Activated CD4-positive, alpha-beta T cell treated with anti-CD3 and anti-CD28 coated beads for 36 hours (primary cell): ENCODE data around the gene SSNA1. TPM values are rescaled to one million over a fixed set of nuclear protein-coding genes. Genes with fewer than 3 reads are reported as not detected.
A peak's percentile ranks its signal among the peaks of the same experiment; 100 is the strongest.

Source experiments
- ATAC-seq: fragments of 200-7000 bp; cut with Tn5 transposase; one replicate; pipeline ENCODE4 v1.10.0; 2021; ENCODE audit warnings: mild to moderate bottlenecking, moderate library complexity
- CTCF ChIA-PET: fragments of 350-600 bp; sonication (Branson Sonifier 250); formaldehyde crosslinking; loops from one replicate; lab custom pipeline; 2021; ENCODE audit warnings: antibody characterized with exemption; lab: Charles Lee
- POLR2A ChIA-PET: fragments of 350-600 bp; sonication (Branson Sonifier 250); formaldehyde crosslinking; loops from one replicate; lab custom pipeline; 2021; ENCODE audit warnings: antibody characterized with exemption, inconsistent platforms; lab: Charles Lee
- DNase-seq: peaks from one replicate; pipeline ENCODE4 v3.0.0-alpha.2; 2020
- H3K27ac Mint-ChIP-seq: one replicate; pipeline ENCODE4 v1.8.0; 2021; ENCODE audit warnings: mixed read lengths
- H3K27me3 Mint-ChIP-seq: one replicate; pipeline ENCODE4 v1.8.0; 2021; ENCODE audit warnings: mixed read lengths
- H3K36me3 Mint-ChIP-seq: one replicate; pipeline ENCODE4 v1.8.0; 2021; ENCODE audit warnings: low read depth, mixed read lengths
- H3K4me1 Mint-ChIP-seq: one replicate; pipeline ENCODE4 v1.8.0; 2021; ENCODE audit warnings: mixed read lengths
- H3K4me3 Mint-ChIP-seq: one replicate; pipeline ENCODE4 v1.8.0; 2021; ENCODE audit warnings: mild to moderate bottlenecking, moderate library complexity, mixed read lengths
- H3K9me3 Mint-ChIP-seq: one replicate; pipeline ENCODE4 v1.8.0; 2021; ENCODE audit warnings: low read depth, mixed read lengths
- intact Hi-C, 2 experiments: fragments of 100-400 bp; cut with DNase I in 1 of 2; cut with micrococcal nuclease in 1 of 2; formaldehyde crosslinking; loops; one replicate each; pipeline versions ENCODE4 v1.14.2 to v1.15.1; 2022 to 2024; cut with DNase I, micrococcal nuclease
- total RNA-seq, 2 experiments: library from RNA; stranded (reverse); gene quantifications; one replicate each; pipeline ENCODE4 v1.2.3, GENCODE V29; 2021

SSNA1 gene
- total RNA-seq, 2 experiments from 2014 or later: 53.6 to 58.6 TPM

- Mint-ChIP-seq H3K4me3 (peak overlapping the region; percentile 91), H3K27me3 (no peaks in the 10 kb centered on the region), H3K36me3 (peaks cover 12% of the 10 kb centered on the region), H3K9me3 (no peaks in the 10 kb centered on the region), H3K27ac (no peak overlapping the region), H3K4me1 (peaks cover 27% of the 10 kb centered on the region)
- ChIA-PET CTCF (interaction anchor here (0.7 to 2.1 kb wide), 6 partner anchors 10 to 185 kb away, joined by 3 to 5 read pairs (median 4); partner anchors contain the start of gene TPRN), POLR2A (no interaction called here)
- ATAC-seq (no peak), DNase-seq (no peak)
- intact Hi-C loops: no loop called here
These were observed 1.9 kb downstream of the SSNA1 start for GRCh38 chr9:137190315-137190856.

- intact Hi-C loops: no loop called here
- Mint-ChIP-seq H3K27me3 (no peaks in the 10 kb centered on the region), H3K27ac (no peak overlapping the region), H3K4me1 (peaks cover 22% of the 10 kb centered on the region), H3K36me3 (peaks cover 10% of the 10 kb centered on the region), H3K4me3 (no peak overlapping the region), H3K9me3 (no peaks in the 10 kb centered on the region)
- no peak for DNase-seq
- POLR2A ChIA-PET: interaction anchor here (0.6 kb wide), 1 partner anchor 344 kb away, joined by 6 read pairs; no protein-coding TSS in a partner anchor
- no peak for ATAC-seq
- CTCF ChIA-PET: interaction anchor here (1.2 to 1.7 kb wide), 2 partner anchors 32 to 162 kb away, joined by 3 to 4 read pairs; no protein-coding TSS in a partner anchor
These were observed 2.8 kb downstream of the SSNA1 start for GRCh38 chr9:137191245-137191644.

- intact Hi-C loops: no loop called here
- ATAC-seq (no peak), DNase-seq (no peak)
- H3K36me3 Mint-ChIP-seq: peaks cover 9% of the 10 kb centered on the region
- no peak overlapping the region for H3K4me3 Mint-ChIP-seq
- ChIA-PET POLR2A (interaction anchor here (0.6 kb wide), 1 partner anchor 343 kb away, joined by 6 read pairs; no protein-coding TSS in a partner anchor), CTCF (interaction anchor here (1.2 to 1.7 kb wide), 3 partner anchors 15 to 163 kb away, joined by 3 to 4 read pairs (median 3); no protein-coding TSS in a partner anchor)
- no peaks in the 10 kb centered on the region for H3K9me3 Mint-ChIP-seq
- no peak overlapping the region for H3K27ac Mint-ChIP-seq
- H3K27me3 Mint-ChIP-seq: no peaks in the 10 kb centered on the region
- H3K4me1 Mint-ChIP-seq: peaks cover 17% of the 10 kb centered on the region
These were observed 3.4 kb downstream of the SSNA1 start for GRCh38 chr9:137191691-137192447.

GRCh38 chr9:137192448-137192780 is 3.9 kb downstream of the SSNA1 start:
- POLR2A ChIA-PET: no interaction called here
- intact Hi-C loops: no loop called here
- peaks cover 9% of the 10 kb centered on the region for H3K36me3 Mint-ChIP-seq
- CTCF ChIA-PET: interaction anchor here (1.7 kb wide), 2 partner anchors 16 to 163 kb away, joined by 3 to 4 read pairs; no protein-coding TSS in a partner anchor
- ATAC-seq: no peak
- H3K9me3 Mint-ChIP-seq: no peaks in the 10 kb centered on the region
- no peak overlapping the region for H3K27ac Mint-ChIP-seq
- no peak for DNase-seq
- peaks cover 13% of the 10 kb centered on the region for H3K4me1 Mint-ChIP-seq
- H3K27me3 Mint-ChIP-seq: no peaks in the 10 kb centered on the region
- no peak overlapping the region for H3K4me3 Mint-ChIP-seq

- Mint-ChIP-seq H3K36me3 (peaks cover 6% of the 10 kb centered on the region), H3K27ac (no peak overlapping the region), H3K27me3 (no peaks in the 10 kb centered on the region), H3K4me1 (peaks cover 10% of the 10 kb centered on the region), H3K4me3 (no peak overlapping the region), H3K9me3 (no peaks in the 10 kb centered on the region)
- intact Hi-C loops: no loop called here
- POLR2A ChIA-PET: no interaction called here
- DNase-seq (no peak), ATAC-seq (no peak)
- CTCF ChIA-PET: interaction anchor here (1.1 to 1.7 kb wide), 3 partner anchors 11 to 164 kb away, joined by 3 to 4 read pairs (median 4); no protein-coding TSS in a partner anchor
These were observed 4.4 kb downstream of the SSNA1 start for GRCh38 chr9:137192859-137193258.

GRCh38 chr9:137193771-137194170 is 5.3 kb downstream of the SSNA1 start:
- ATAC-seq (no peak), DNase-seq (no peak)
- intact Hi-C loops: no loop called here
- ChIA-PET CTCF (interaction anchor here (0.9 to 1.1 kb wide), 2 partner anchors 10 to 30 kb away, joined by 3 to 4 read pairs; no protein-coding TSS in a partner anchor), POLR2A (interaction anchor here (0.6 kb wide), 1 partner anchor 16 kb away, joined by 3 read pairs; no protein-coding TSS in a partner anchor)
- Mint-ChIP-seq H3K27ac (no peak overlapping the region), H3K4me3 (no peak overlapping the region), H3K4me1 (peaks cover 15% of the 10 kb centered on the region), H3K9me3 (no peaks in the 10 kb centered on the region), H3K36me3 (peaks cover 4% of the 10 kb centered on the region), H3K27me3 (no peaks in the 10 kb centered on the region)

- ChIA-PET POLR2A (interaction anchor here (0.6 kb wide), 1 partner anchor 16 kb away, joined by 3 read pairs; no protein-coding TSS in a partner anchor), CTCF (interaction anchor here (0.9 kb wide), 1 partner anchor 29 kb away, joined by 3 read pairs; no protein-coding TSS in a partner anchor)
- DNase-seq (no peak), ATAC-seq (no peak)
- intact Hi-C loops: no loop called here
- H3K4me1 Mint-ChIP-seq: peaks cover 12% of the 10 kb centered on the region
- H3K4me3 Mint-ChIP-seq: no peak overlapping the region
- H3K9me3 Mint-ChIP-seq: no peaks in the 10 kb centered on the region
- H3K36me3 Mint-ChIP-seq: peaks cover 4% of the 10 kb centered on the region
- no peak overlapping the region for H3K27ac Mint-ChIP-seq
- no peaks in the 10 kb centered on the region for H3K27me3 Mint-ChIP-seq
These were observed 5.9 kb downstream of the SSNA1 start for GRCh38 chr9:137194388-137194787.

GRCh38 chr9:137194909-137195308 is 6.4 kb downstream of the SSNA1 start:
- Mint-ChIP-seq H3K4me3 (no peak overlapping the region), H3K27ac (no peak overlapping the region), H3K9me3 (no peaks in the 10 kb centered on the region), H3K4me1 (peaks cover 10% of the 10 kb centered on the region), H3K27me3 (no peaks in the 10 kb centered on the region), H3K36me3 (peaks cover 4% of the 10 kb centered on the region)
- intact Hi-C loops: no loop called here
- ATAC-seq: no peak
- ChIA-PET CTCF (interaction anchor here (0.7 to 1.0 kb wide), 2 partner anchors 75 to 224 kb away, joined by 3 to 4 read pairs; no protein-coding TSS in a partner anchor), POLR2A (no interaction called here)
- no peak for DNase-seq

GRCh38 chr9:137195525-137196220 is 7.2 kb downstream of the SSNA1 start:
- CTCF ChIA-PET: interaction anchor here (0.5 to 1.0 kb wide), 3 partner anchors 45 to 223 kb away, joined by 3 to 4 read pairs (median 3); no protein-coding TSS in a partner anchor

GRCh38 chr9:137198051-137198901 is 9.8 kb downstream of the SSNA1 start:
- Mint-ChIP-seq H3K4me3 (peak overlapping the region; percentile 33), H3K36me3 (no peaks in the 10 kb centered on the region), H3K4me1 (peaks cover 20% of the 10 kb centered on the region), H3K27me3 (no peaks in the 10 kb centered on the region), H3K27ac (no peak overlapping the region), H3K9me3 (no peaks in the 10 kb centered on the region)
- intact Hi-C loops: no loop called here
- ChIA-PET POLR2A (interaction anchor here (1.0 kb wide), 1 partner anchor 46 kb away, joined by 3 read pairs; no protein-coding TSS in a partner anchor), CTCF (interaction anchor here (0.5 kb wide), 1 partner anchor 527 kb away, joined by 3 read pairs; no protein-coding TSS in a partner anchor)
- DNase-seq (no peak), ATAC-seq (no peak)

More at GRCh38 chr9:137195525-137196220, 7.2 kb downstream of the SSNA1 start:
- Mint-ChIP-seq H3K4me1 (peaks cover 7% of the 10 kb centered on the region), H3K27ac (no peak overlapping the region), H3K4me3 (no peak overlapping the region), H3K36me3 (peaks cover 1% of the 10 kb centered on the region), H3K27me3 (no peaks in the 10 kb centered on the region), H3K9me3 (no peaks in the 10 kb centered on the region)
- no peak for ATAC-seq
- DNase-seq: no peak
- POLR2A ChIA-PET: no interaction called here
- intact Hi-C loops: no loop called here
